IPS-18a (cell line): ENCODE data around the gene TRMT112.
A peak's percentile ranks its signal among the peaks of the same experiment; 100 is the strongest.

ENCODE experiments used
- H3K27ac ChIP-seq: one replicate; pipeline ENCODE4 v1.5.1; 2013; ENCODE audit warnings: low read length
- H3K27me3 ChIP-seq: one replicate; pipeline ENCODE4 v1.6.1; 2013; ENCODE audit warnings: mild to moderate bottlenecking, low read length; ENCODE audit not compliant: control insufficient read depth, insufficient read depth
- H3K36me3 ChIP-seq: one replicate; pipeline ENCODE4 v1.6.1; 2013; ENCODE audit warnings: low read depth, low read length; ENCODE audit not compliant: control insufficient read depth
- H3K4me1 ChIP-seq: one replicate; pipeline ENCODE4 v1.6.1; 2013; ENCODE audit warnings: low read depth, low read length; ENCODE audit not compliant: control insufficient read depth
- H3K4me3 ChIP-seq: one replicate; pipeline ENCODE4 v1.5.1; 2013; ENCODE audit warnings: low read length
- H3K9ac ChIP-seq: one replicate; pipeline ENCODE4 v1.6.1; 2013; ENCODE audit warnings: mild to moderate bottlenecking, low read length, moderate library complexity
- H3K9me3 ChIP-seq: one replicate; pipeline ENCODE4 v1.6.1; 2013; ENCODE audit warnings: low read depth, low read length; ENCODE audit not compliant: control insufficient read depth

TRMT112 gene

GRCh38 chr11:64317325-64317960, at the start of gene TRMT112:
Gene TRMT112 (minus strand): TSS chr11:64317559. CDS start chr11:64317526, 33 bp downstream.
- Histone ChIP-seq H3K4me1 (peaks cover 6% of the 10 kb centered on the region), H3K9ac (peak within 1 kb of the TSS; percentile 92), H3K27ac (peak within 1 kb of the TSS; percentile 94), H3K36me3 (peaks cover 24% of the 10 kb centered on the region), H3K4me3 (peak within 1 kb of the TSS; percentile 98), H3K27me3 (no peaks in the 10 kb centered on the region), H3K9me3 (no peaks in the 10 kb centered on the region)

DNA sequence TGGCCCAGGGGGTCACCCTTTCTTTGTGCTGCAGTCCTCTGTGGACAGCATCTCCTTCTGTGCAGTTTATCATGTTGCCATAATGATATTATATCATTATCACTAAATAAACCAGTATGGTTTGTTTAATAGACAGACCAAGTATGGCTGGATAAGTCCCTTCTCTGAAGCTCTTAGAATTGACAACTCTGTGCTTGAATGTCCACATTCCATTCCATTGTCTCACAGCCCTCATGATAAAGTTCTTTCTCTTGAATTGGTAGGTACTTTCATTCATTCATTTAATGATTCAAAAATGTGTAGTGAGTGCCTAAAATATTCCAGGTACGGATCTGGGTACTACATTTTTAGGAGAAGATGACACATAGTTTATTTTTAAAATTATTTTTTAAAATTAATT, 49.4 kb upstream of the TRMT112 start:
- Histone ChIP-seq H3K4me1 (no peaks in the 10 kb centered on the region), H3K27ac (no peak overlapping the region), H3K36me3 (peaks cover 11% of the 10 kb centered on the region), H3K9me3 (no peaks in the 10 kb centered on the region), H3K4me3 (no peak overlapping the region), H3K27me3 (no peaks in the 10 kb centered on the region), H3K9ac (no peak overlapping the region)

DNA sequence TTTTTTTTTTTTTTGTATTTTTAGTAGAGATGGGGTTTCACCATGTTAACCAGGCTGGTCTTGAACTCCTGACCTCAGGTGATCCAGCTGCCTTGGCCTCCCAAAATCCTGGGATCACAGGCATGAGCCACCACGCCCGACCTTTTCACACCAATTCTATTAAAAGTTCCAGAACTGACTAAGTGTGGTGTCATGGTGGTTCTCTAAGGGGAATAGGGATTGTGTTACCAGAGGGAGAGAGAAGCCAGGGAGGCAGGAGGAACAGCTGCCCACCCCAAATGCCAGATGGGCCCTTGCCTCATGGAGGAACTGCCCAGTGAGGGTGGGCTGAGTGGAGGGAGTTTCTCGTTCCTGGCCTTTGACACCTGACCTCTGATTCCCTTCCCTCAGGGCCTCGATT, 47.6 kb upstream of the TRMT112 start:
- H3K4me1 ChIP-seq = no peaks in the 10 kb centered on the region
- H3K36me3 ChIP-seq = peaks cover 12% of the 10 kb centered on the region
- no peak overlapping the region for H3K4me3 ChIP-seq
- H3K27me3 ChIP-seq = no peaks in the 10 kb centered on the region
- H3K9me3 ChIP-seq = no peaks in the 10 kb centered on the region
- no peak overlapping the region for H3K9ac ChIP-seq
- H3K27ac ChIP-seq = no peak overlapping the region

DNA sequence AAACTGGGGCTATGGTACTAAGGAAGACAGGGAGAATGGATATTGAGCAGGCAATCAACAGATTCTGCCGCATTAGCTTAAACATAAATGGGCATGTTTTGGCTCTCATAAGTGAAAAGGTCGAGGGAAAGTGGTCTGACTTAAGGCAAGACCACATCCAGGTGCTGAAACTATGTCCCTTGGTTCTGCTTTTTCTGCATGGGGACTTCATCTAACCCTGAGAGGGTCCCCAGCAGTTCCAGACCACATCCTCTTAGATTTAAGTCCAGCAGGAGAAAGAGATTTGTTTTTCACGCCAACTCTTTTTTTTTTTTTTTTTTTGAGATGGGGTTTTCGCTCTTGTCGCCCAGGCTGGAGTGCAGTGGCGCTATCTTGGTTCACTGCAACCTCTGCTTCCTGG, 47.1 kb upstream of the TRMT112 start:
- H3K36me3 ChIP-seq = peaks cover 12% of the 10 kb centered on the region
- H3K9me3 ChIP-seq = no peaks in the 10 kb centered on the region
- no peak overlapping the region for H3K4me3 ChIP-seq
- H3K4me1 ChIP-seq = peaks cover 3% of the 10 kb centered on the region
- H3K27me3 ChIP-seq = no peaks in the 10 kb centered on the region
- H3K27ac ChIP-seq = no peak overlapping the region
- no peak overlapping the region for H3K9ac ChIP-seq

DNA sequence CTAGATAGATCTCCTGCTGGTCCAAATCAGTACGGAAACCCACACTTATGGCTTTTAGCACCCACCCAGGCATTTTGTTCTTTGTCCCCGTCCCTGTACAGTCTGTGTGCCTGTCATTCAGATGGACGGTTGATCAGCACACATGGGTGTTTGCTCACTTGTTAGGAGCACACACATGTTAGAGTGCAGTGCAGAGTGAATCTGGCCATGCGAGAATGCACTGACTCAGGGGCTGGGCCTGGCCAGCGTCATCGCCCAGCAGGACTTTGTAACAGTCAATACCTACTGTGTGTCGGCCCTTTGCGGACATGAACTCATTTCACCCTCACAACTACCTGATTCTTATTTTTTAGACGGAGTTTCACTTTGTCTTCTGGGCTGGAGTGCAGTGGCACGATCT, 45.0 kb upstream of the TRMT112 start:
- H3K9ac ChIP-seq = no peak overlapping the region

GRCh38 chr11:64361659-64362058, 44.3 kb upstream of the TRMT112 start:
- Histone ChIP-seq H3K9me3 (no peaks in the 10 kb centered on the region), H3K27me3 (peaks cover 3% of the 10 kb centered on the region), H3K36me3 (peaks cover 11% of the 10 kb centered on the region), H3K9ac (no peak overlapping the region), H3K4me3 (no peak overlapping the region), H3K4me1 (peaks cover 8% of the 10 kb centered on the region), H3K27ac (no peak overlapping the region)

More for the DNA sequence above, 45.0 kb upstream of the TRMT112 start:
- H3K4me3 ChIP-seq = no peak overlapping the region
- H3K4me1 ChIP-seq = peaks cover 8% of the 10 kb centered on the region
- H3K36me3 ChIP-seq = peaks cover 12% of the 10 kb centered on the region
- H3K27ac ChIP-seq = no peak overlapping the region
- H3K27me3 ChIP-seq = peaks cover 3% of the 10 kb centered on the region
- no peaks in the 10 kb centered on the region for H3K9me3 ChIP-seq

DNA sequence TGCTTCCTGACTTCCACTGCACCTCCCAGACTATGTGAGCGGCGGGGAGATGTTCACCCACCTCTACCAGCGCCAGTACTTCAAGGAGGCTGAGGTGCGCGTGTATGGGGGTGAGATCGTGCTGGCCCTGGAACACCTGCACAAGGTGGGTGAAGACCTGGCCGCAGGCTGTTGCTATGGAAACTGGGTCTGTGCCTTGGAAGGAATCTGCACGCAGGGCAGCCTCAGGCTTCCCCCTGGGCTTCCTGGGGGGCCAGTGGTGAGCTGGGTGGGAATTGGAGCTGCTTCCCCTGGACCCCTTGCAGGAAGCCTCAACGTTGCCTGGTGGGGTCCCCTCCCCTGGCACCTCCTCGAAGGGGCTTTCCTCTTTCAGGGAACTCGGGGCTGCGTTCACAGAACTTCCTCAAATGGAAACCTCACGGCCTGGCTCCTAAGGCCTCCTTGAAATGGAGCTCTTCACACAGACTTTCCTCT, 43.1 kb upstream of the TRMT112 start:
- Histone ChIP-seq H3K27me3 (peaks cover 3% of the 10 kb centered on the region), H3K9me3 (no peaks in the 10 kb centered on the region), H3K36me3 (peaks cover 9% of the 10 kb centered on the region), H3K4me3 (no peak overlapping the region), H3K9ac (no peak overlapping the region), H3K4me1 (peaks cover 10% of the 10 kb centered on the region), H3K27ac (no peak overlapping the region)

- Histone ChIP-seq H3K9ac (peak overlapping the region; percentile 32), H3K9me3 (no peaks in the 10 kb centered on the region), H3K4me3 (peak overlapping the region; percentile 75), H3K27ac (no peak overlapping the region), H3K36me3 (peaks cover 9% of the 10 kb centered on the region), H3K4me1 (peaks cover 14% of the 10 kb centered on the region), H3K27me3 (peaks cover 3% of the 10 kb centered on the region)
Observed at GRCh38 chr11:64359712-64360445, 42.5 kb upstream of the TRMT112 start.

- Histone ChIP-seq H3K9me3 (no peaks in the 10 kb centered on the region), H3K4me1 (peaks cover 14% of the 10 kb centered on the region), H3K27ac (no peak within 1 kb of the TSS), H3K9ac (peak within 1 kb of the TSS; percentile 32), H3K4me3 (peak within 1 kb of the TSS; percentile 75), H3K36me3 (peaks cover 9% of the 10 kb centered on the region), H3K27me3 (peaks cover 3% of the 10 kb centered on the region)
Observed at GRCh38 chr11:64358907-64359711, 41.8 kb upstream of the TRMT112 start, which contains the start of gene RPS6KA4. Gene RPS6KA4 (plus strand): TSS chr11:64359162. CDS start chr11:64359236, 74 bp downstream.

DNA sequence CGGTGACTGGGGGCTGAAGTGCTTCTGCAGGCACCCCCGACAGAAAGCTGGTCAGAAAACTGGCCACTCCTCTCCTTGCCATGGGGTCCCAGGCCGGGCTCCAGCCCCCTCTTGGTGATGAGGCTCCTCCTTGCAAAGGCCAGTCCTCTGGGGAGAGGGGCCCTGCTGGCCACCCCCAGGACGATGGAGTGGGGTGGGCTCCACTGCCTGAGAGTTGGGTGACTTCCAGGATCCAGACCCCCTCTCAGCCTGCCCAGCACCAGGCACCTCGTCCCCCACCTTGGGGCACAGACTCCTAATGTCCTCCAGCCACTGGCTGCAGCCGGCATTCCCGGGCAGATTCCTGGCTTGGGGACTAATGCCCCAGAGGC, 41.2 kb upstream of the TRMT112 start:
- H3K4me1 ChIP-seq = peaks cover 14% of the 10 kb centered on the region
- no peak overlapping the region for H3K27ac ChIP-seq
- peaks cover 3% of the 10 kb centered on the region for H3K27me3 ChIP-seq
- no peak overlapping the region for H3K9ac ChIP-seq
- H3K9me3 ChIP-seq = no peaks in the 10 kb centered on the region
- H3K4me3 ChIP-seq = peak overlapping the region; percentile 75
- peaks cover 9% of the 10 kb centered on the region for H3K36me3 ChIP-seq

- H3K36me3 ChIP-seq = peaks cover 9% of the 10 kb centered on the region
- no peak overlapping the region for H3K9ac ChIP-seq
- H3K4me1 ChIP-seq = peaks cover 14% of the 10 kb centered on the region
- H3K4me3 ChIP-seq = no peak overlapping the region
- H3K27me3 ChIP-seq = peaks cover 3% of the 10 kb centered on the region
- H3K27ac ChIP-seq = no peak overlapping the region
- no peaks in the 10 kb centered on the region for H3K9me3 ChIP-seq
Observed at GRCh38 chr11:64357904-64358535, 40.7 kb upstream of the TRMT112 start.
